Measurements from ENCODE around the gene GNG5. TPM values are rescaled to one million over a fixed set of nuclear protein-coding genes. Genes with fewer than 3 reads are reported as not detected.

Gene GNG5
- total RNA-seq, 1 donor from 2014 or later, result 93.6 TPM

GRCh38 chr1:84496498-84496897 lies 9.9 kb downstream of the GNG5 start:
- TF ChIP-seq CTCF (IDR thresholded peaks at IDR 0.05; ENCODE audit: insufficient read depth, low read length, poor library complexity, severe bottlenecking), result no peak
- no peaks in the 10 kb centered on the region for H3K36me3 ChIP-seq (ENCODE audit: control insufficient read depth, insufficient read depth, low read length)
- H3K4me3 ChIP-seq (ENCODE audit: low read depth, low read length), result no peak overlapping the region
- DNase-seq (ENCODE audit: low read depth), result no peak
- no peaks in the 10 kb centered on the region for H3K27me3 ChIP-seq (ENCODE audit: control insufficient read depth, insufficient read depth, low read length)

- no peaks in the 10 kb centered on the region for H3K27me3 ChIP-seq (ENCODE audit: control insufficient read depth, insufficient read depth, low read length)
- no peak overlapping the region for H3K4me3 ChIP-seq (ENCODE audit: low read depth, low read length)
- peaks cover 1% of the 10 kb centered on the region for H3K36me3 ChIP-seq (ENCODE audit: control insufficient read depth, insufficient read depth, low read length)
Measured at GRCh38 chr1:84493747-84494146, 12.6 kb downstream of the GNG5 start.

GRCh38 chr1:84492726-84493125 lies 13.7 kb downstream of the GNG5 start:
- Histone ChIP-seq H3K27me3 (ENCODE audit: control insufficient read depth, insufficient read depth, low read length) (no peaks in the 10 kb centered on the region), H3K36me3 (ENCODE audit: control insufficient read depth, insufficient read depth, low read length) (peaks cover 1% of the 10 kb centered on the region)
- DNase-seq (ENCODE audit: low read depth), result no peak

More at GRCh38 chr1:84493747-84494146, 12.6 kb downstream of the GNG5 start:
- DNase-seq (ENCODE audit: low read depth), result no peak
- TF ChIP-seq CTCF (IDR thresholded peaks at IDR 0.05; ENCODE audit: insufficient read depth, low read length, poor library complexity, severe bottlenecking), result no peak

GRCh38 chr1:84489766-84490165 lies 16.6 kb downstream of the GNG5 start:
- no peak for DNase-seq (ENCODE audit: low read depth)
- Histone ChIP-seq H3K4me3 (ENCODE audit: low read depth, low read length) (no peak overlapping the region), H3K27me3 (ENCODE audit: control insufficient read depth, insufficient read depth, low read length) (no peaks in the 10 kb centered on the region), H3K36me3 (ENCODE audit: control insufficient read depth, insufficient read depth, low read length) (peaks cover 1% of the 10 kb centered on the region)
- TF ChIP-seq CTCF (IDR thresholded peaks at IDR 0.05; ENCODE audit: insufficient read depth, low read length, poor library complexity, severe bottlenecking), result no peak

More at GRCh38 chr1:84492726-84493125, 13.7 kb downstream of the GNG5 start:
- no peak overlapping the region for H3K4me3 ChIP-seq (ENCODE audit: low read depth, low read length)
- TF ChIP-seq CTCF (IDR thresholded peaks at IDR 0.05; ENCODE audit: insufficient read depth, low read length, poor library complexity, severe bottlenecking), result no peak

GRCh38 chr1:84488107-84488506 lies 18.3 kb downstream of the GNG5 start:
- DNase-seq (ENCODE audit: low read depth), result no peak
- Histone ChIP-seq H3K4me3 (ENCODE audit: low read depth, low read length) (no peak overlapping the region), H3K27me3 (ENCODE audit: control insufficient read depth, insufficient read depth, low read length) (no peaks in the 10 kb centered on the region), H3K36me3 (ENCODE audit: control insufficient read depth, insufficient read depth, low read length) (peaks cover 1% of the 10 kb centered on the region)
- TF ChIP-seq CTCF (IDR thresholded peaks at IDR 0.05; ENCODE audit: insufficient read depth, low read length, poor library complexity, severe bottlenecking), result no peak

DNA sequence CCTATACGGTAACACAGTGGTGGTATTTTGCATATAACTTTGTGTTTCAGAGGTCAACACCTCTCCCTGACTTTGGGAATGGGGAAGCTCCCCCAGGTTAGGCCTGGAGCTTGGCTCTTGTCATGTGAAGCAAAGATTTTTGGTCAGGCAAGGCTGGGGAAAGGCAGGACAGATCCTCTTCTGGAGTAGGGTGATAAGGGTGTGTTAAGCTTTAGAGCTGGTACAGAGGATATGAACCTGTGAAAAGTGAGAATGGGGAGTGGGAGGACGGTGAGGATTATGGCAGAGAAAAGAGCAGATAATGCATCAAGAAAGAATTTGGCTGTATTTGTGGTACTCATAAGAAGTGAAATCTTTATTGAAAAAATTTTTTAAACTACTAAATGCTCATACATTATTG lies 25.1 kb downstream of the GNG5 start:
- Histone ChIP-seq H3K36me3 (ENCODE audit: control insufficient read depth, insufficient read depth, low read length) (no peaks in the 10 kb centered on the region), H3K27me3 (ENCODE audit: control insufficient read depth, insufficient read depth, low read length) (no peaks in the 10 kb centered on the region), H3K4me3 (ENCODE audit: low read depth, low read length) (no peak overlapping the region)
- no peak for DNase-seq (ENCODE audit: low read depth)
- TF ChIP-seq CTCF (IDR thresholded peaks at IDR 0.05; ENCODE audit: insufficient read depth, low read length, poor library complexity, severe bottlenecking), result no peak
